Hematopoietic multipotent progenitor cell treated with erythropoietin and hydrocortisone succinate and interleukin-3 and kit ligand, for 4 days (in vitro differentiated cells): ENCODE data around the gene PSMD1.
A peak's percentile ranks its signal among the peaks of the same experiment; 100 is the strongest.
"Not testable (repeated sequence)": the region's sequence is repeated elsewhere in the genome, so short reads cannot be mapped to it uniquely, and the experiment has no call there.

Experiments
- DNase-seq: peaks from one replicate; pipeline ENCODE4 v3.0.0-alpha.2; 2015

The PSMD1 gene

DNA sequence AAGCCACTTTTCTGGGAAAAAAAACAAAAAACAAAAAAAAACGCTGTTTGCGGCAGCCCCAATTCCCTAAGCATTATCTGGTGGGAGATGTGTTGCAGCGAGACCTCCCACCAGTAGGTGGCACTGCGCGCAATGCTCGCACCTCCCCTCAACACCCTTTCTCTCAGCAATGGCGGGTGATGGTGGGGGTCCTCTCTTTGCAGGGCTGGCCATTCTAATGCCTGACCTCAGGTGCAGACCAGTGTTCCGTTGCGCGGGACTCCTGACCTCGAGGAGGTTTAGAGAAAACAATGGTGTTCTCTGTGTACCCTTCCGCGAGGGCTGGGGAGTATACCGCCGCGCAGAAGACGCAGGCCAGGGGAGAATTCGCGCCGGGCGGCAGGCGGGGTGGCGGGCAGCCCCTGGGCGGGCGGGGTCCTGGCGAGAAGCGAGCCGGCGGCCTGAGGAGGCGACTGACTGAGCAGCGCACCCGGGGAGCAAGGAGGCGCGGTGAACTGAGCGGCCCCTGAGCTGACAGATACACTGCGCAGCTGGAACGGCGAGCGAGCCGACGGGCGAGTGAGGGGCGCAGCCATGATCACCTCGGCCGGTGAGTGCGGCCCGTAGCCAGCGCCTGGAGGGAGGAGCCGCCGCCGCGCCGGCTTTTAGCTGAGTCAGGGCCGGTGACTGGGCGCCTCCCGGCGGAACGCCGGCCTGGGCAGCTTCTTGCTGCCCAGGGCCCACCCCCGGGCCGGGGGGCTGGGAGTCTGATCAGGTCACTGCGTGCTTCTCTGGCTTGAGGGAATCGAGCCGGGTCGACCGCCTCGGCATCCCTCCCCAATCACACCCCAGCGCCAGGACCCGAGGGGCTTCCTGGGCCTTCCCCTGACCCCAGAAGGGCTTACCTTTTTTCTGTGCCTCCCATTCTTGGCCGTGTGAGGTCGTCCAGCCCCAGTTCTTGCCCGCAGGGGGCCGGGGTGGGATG lies at the start of gene PSMD1:
TSS of gene PSMD1 (plus strand) at position 415 of the 964 bp plus-strand sequence. CDS start at position 574, 159 bp downstream.
- peak; percentile 97 for DNase-seq

DNA sequence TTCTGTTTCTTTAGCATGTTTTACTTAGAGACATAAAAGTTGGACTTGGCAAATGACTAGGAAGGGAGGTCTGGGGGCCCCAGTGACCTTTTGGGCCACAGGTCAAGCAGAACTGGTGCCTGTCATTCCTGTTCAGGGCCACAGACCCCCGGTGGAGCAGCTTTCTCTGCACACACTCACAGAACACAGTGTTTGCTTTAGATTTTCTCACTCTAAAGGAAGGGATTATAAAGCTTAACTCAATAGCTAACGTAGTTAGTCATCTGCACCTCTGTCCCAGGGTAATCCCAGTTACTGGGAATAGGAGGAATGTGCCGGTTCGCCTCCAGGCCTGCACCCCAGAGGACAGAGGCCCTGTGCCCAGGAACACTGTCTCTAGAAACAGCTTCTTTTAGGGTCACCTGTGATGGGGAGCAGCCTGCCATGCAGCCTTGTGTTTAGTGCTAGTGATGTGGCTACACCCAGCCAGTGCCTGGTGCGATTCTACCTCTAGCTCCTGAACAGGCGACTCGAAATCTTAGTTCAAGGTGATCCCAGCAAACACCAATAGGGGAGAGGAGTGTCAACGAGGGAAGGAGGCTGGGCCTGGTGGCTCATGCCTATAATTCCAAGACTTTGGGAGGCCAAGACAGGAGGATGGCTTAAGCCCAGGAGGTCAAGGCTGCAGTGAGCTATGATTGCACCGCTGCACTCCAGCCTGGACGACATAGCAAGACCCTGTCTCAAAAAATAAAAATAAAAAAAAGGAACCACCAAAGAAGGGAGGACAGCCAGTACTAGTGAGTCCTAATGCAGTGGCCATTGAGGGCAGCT lies 49.2 kb upstream of the PSMD1 start:
- DNase-seq = no peak

DNA sequence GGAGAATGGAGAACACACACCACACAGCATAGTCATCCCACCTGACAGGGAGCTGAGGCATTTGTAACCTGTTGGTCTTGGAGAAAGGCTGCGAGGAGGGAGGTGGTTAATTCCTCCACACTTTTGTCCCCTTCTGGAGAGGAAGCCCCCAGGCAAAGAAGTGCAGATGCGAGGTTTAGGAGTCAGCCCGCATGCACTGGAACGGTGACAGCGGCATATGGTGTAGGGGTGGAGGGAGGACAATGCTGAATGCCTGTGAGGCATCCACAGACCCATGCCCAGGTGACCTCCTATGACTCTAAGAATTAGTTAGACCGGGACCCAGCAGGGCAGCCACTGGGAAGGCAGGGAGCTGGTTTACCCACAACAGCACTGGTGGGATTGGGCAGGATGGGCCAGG lies 48.5 kb upstream of the PSMD1 start:
- no peak for DNase-seq

DNA sequence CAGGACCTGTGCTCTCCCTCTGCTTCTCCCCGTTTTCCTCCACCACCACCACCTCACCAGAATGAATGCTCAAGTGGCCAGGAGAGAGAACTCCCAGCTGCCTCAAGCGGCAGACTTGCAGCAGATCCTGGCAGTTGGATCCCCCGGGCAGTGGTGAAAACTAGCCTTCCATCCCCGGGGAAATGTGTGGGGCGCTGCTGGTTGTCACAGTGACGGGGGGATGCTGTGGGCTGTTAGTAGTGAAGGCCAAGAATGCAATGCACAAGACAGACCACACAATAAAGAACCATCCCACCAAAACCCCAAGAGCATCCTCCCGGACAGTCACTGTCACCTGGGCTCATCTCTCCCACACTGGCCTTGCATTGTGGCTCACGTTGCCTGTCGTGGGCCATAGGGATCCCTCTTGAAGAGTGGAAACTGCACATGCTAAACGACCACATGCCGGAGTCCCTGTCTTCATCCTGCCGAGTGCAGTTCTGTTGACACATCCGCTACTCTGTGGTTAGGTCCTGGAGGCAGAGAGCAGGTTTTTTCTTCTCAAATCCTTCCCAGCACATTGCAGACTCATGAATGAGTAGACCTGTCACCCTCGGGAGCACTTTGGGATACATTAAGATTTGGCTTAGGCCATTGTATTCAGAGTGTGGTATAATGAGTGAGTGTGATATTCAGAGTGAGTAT lies 47.3 kb upstream of the PSMD1 start:
- DNase-seq = no peak

DNA sequence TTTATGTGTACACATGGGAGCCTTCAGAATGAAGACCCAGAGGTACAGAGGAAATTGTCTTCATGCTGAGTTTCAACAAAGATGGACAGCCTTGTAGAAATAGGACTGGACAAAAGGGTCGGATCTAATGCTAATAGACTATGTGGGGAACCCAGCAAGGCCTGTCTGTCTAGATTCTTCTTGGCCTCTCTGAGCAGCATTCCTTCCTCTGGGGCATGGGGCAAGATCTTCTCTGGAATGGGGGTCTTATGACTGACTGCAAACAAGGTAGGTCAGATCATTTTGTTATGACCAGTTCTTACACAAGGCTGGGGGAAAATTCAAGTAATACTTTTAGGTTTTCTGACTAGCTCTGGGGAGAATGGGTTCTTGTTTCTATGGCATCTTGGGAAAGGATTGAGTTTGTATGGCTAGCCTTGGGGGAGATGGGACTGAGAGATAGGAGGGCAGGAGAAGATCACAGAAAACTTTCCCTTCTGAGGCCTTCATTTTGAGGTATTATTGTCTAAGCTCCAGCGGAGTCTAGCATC lies 46.4 kb upstream of the PSMD1 start:
- DNase-seq = no peak

DNA sequence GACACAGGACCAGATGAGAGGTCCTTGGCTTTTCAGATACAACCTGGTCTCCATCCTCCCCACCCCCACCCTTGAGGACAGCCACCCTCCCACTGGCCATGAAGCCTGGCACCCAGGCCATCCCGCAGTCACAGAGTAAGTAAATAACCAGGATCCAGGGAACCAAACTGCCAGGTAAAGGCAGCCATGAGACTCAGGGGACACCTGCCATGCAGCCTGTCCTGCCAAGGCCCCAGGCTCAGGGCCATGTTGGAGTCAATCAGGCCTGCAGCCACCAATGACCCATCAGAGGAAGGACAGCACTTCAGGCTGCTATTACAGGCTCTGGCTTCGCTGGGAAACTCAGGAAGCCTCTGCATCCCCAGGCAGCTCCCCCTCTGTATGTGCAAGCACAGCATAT lies 45.1 kb upstream of the PSMD1 start:
- DNase-seq = no peak

DNA sequence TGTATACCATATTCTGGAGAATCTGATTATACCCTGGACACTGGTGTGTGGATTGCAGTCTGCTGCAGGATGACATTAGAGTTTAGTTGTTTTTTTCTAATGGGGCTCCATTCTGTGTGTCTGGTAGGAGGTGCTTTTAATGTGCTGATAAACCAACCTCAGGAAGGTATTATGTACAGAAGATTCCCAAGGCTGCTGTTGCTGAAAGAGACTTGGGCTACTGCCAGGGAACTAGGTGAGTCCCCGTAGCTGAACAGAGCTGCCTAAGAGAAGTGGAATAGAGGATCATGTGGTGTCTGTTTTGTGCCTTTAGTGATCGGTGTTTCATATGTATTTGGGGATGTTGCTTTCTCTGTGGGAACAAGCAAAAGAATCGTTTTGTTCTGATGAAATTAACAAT lies 44.2 kb upstream of the PSMD1 start:
- no peak for DNase-seq

DNA sequence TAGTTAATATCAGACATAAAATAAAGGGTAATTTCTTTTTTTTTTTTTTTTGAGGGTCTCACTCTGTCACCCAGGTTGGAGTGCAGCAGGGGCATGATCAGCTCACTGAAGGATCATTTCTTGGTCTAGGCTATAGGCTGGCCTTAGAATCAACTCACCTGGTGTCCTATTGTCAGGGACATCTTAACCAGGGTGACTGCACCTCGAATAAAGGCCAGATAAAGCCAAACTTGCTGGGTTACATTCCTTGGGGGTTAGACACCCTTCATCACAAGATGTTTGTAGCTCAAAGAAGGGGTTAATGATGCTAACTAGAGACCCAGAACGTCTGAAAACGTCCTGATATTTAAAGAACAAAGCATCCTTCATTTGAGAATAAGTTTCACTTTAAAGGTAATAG lies 42.8 kb upstream of the PSMD1 start:
- no peak for DNase-seq

DNA sequence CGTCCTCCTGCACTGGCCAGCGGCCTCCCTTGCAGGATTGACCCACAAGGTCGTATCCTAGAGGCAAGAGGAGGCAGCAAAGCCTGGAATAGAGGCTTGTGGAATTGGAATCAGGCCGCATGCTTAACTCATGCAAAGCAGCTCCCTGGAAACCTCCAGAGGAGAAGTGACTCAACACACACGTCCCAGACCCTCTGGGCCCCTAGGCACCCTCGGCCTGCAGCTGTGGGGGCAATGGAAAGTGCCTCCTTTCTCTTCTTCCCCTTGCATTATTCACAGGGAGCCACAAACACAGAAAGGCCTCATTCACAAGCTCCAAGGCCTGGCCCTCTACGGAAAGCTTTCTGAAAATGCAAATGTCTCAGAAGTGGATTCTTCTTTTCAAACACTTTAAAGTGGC lies 41.2 kb upstream of the PSMD1 start:
- no peak for DNase-seq

DNA sequence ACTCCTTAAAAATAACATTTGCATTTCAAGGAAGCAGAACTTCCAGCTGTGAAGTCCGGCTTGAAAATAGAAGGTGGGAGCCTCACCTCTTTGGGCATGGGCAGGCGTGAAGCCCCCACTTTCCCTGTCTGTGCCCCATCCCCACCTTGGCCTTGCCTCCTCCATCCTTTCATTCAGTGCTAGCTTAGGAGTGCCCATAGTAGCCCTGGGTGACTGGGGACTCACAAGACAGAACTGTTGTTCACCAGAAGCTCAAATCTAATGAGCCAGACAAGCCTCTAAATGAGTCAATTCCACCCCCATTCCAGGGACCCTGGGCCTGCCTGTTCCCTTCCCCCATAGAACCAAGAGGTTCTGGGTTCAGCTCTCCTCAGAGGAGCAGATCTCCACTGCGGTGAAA lies 40.7 kb upstream of the PSMD1 start:
- DNase-seq = no peak

DNA sequence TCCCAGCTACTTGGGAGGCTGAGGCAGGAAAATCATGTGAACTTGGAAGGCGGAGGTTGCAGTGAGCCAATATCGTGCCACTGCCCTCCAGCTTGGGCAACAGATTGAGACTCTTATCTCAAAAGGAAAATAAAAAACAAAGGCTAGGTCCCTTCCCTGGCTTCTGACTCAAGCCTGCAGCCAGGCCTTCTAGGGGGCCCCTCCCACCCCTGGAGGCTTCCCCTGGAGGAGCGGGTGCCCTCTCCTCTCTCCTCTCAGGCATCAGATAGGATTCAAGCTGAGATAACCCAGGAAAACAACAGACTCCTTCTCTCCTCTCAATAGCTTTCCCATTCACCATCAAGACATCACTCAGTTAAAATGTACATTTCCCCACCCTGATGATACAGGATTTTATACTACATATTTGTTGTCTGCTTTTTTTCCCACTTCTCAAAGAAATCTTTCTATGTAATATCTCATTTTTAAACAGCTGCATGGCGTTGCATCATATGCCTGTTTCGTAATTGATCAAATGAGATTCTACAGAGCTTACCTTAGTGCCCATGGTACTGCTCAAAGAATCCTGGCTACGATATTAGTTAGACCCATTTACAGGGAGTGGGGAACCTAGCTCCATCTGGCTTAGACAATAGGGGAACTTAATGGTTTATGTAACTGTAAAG lies 40.0 kb upstream of the PSMD1 start:
- DNase-seq = no peak

DNA sequence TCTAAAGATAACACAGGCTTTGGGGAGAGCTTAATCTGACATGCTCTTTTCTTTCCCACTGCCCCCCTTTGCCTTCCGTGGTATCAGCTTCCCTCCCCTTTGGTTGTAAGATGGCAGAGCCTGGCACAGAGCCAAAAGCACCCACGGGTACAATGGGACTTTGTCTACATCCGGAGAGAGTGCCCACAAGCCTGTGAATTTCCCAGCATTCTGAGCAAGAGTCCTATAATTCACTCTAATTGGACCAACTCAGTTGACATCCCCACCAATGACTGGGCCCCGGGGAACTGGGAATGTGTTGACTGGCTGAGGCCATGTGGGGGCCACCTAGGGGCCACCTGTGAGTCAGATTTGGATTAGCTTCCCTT lies 39.5 kb upstream of the PSMD1 start:
- DNase-seq = peak; percentile 75

DNA sequence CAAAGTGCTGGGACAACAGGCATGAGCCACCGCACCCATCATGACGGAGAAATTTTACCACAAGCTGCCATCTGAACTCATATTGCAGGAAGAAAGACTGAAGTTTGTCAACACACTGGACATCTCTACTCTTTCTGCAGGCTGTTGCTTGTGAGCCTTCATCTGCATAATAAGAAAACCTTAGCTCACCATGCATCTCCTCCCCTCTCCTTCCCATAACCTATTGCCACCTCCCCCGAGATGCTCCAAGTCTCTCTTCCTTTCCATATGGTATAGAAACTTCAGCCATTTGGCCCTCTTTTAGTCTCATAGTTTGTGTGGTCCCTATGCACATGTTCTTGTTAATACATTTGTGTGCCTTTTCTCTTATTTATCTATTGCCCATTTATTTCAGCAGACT lies 38.5 kb upstream of the PSMD1 start:
- no peak for DNase-seq

DNA sequence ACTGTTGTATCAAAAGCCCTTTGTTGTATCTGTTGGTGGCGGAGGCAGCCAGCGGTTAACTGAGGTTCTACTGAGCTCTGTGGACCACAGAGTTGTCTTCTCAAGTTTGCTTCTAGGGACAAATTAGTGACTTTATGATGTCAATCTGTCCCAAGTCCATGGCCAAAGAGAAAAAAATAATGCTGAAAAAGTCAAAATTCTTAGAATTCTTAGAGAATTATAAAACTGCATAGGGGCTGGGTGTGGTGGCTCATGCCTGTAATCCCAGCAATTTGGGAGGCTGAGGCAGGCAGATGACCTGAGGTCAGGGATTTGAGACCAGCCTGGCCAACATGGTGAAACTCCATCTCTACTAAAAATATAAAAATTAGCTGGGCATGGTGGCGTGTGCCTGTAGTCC lies 31.6 kb upstream of the PSMD1 start:
- DNase-seq = not testable (repeated sequence)

DNA sequence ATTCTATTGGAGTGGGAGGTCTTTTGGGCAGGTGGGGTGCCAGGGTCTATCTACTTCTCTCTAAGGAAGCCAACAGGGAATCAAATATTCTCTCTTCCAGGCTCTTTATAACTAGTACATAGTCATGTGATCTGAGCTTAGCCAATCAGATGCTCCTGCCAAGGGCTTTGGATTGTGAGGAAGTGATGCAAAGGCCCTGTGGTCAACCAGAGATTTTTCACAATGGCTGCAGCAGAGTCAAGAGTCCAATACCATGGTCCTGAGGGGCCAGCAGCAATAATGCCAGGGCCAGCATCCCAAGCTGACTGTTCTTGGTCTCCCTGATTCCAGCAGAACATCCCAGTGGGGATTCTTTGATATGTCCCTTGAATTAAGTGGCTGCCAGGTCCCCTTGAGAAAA lies 27.8 kb upstream of the PSMD1 start:
- DNase-seq = no peak

DNA sequence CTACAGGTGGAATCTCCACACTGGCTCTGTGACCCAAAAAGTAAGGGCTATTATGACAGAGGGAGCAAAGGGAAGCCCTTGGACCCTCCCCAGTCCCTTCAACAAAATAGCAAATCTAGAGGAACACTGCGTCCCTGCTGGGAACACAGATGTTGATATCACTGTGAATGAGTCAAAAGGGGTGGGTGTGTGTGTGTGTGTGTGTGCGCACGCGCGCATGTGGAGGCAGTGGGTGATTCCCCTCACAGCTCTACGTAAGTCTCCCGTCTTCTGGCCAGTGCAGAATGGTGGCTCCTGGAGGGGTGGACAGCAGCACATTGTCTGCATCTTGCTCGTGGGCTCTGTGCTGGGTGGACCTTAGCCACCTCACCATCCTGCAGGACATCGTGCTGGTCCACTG lies 27.1 kb upstream of the PSMD1 start:
- DNase-seq = no peak

DNA sequence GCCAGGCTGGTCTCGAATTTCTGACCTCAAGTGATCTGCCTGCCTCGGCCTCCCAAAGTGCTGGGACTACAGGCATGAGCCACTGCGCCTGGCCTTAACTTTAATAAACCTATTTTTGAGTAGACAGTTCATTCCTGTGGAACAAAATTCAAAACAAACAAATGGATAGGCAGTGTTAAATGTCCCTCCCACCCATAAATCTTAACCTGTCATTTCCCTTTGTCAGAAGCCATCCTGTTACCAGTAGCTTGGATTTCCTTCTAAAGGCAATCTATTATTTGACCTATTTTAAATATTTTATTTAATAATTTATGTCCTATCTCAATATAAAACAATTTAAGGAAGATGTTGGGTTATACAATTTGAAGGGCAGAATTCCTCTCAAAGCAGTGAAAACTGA lies 25.9 kb upstream of the PSMD1 start:
- no peak for DNase-seq

DNA sequence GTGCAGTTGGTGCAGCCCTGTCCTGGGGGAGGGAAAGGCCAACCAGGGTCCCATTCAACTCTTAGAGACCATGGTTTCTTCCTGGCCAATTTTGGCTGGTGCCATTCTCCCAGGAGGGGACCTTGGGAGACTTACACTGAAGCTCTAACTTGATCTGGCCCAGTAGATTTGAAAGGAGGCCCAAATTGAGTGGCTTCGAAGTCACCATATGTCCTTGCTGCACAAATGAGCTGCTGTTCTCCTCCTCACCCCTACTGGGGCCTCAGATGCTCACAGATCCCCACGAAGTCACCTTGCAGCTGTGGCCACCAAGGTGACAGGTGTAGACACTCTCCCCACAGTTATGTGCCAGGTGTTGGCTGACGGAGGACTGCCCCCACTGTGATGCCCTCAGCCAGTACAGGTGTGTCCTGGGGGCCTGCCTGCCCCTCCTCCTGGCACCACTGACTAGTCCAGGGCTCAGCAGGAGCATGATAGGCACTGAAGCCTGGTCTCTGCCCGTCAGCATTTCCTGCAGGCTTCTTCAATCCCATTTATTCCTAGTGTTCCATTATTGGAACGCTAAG lies 24.0 kb upstream of the PSMD1 start:
- DNase-seq = no peak

DNA sequence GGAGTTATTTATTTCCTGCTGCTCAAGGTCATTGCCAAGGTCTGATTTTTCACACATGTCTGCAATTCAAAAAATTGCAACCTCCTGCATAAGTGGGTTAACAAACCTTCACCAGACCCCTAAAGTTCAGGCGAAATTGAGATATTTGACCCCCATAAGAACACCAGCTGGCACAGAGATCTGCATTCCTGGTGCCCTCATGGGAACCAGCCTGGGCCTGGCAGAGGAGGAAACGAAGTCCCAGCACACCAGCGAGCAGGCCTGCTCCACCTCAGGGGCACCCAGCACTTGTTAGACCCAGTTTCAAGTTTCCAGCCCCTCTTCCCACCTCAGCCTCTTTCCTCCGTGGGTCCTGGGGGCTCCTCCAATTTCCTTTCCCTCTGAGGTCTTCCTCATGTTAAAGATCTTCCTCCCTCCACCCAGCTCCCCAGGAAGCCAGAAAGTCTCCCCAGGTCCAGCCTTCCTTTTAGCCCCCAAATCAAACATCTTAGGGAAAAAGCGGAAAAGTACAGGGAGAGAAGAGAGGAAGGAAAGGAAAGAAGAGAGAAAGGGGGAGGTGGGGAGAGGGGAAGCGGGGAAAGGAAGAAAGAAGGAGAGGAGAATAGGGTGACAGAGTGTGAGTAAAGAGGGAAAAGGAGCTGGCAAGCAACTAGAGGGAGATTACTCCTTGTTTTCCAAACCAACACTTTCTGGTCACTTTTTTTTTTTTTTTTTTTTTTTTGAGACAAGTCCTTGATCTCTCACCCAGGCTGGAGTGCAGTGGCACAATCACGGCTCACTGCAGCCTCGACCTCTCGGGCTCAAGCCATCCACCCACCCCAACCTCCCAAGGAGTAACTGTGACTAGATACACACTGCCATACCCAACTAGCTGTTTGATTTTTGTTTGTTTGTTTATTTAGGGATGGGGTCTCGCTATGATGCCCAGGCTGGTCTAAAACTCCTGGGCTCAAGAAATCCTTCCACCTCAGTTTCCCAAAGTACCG lies 23.2 kb upstream of the PSMD1 start:
- no peak for DNase-seq

DNA sequence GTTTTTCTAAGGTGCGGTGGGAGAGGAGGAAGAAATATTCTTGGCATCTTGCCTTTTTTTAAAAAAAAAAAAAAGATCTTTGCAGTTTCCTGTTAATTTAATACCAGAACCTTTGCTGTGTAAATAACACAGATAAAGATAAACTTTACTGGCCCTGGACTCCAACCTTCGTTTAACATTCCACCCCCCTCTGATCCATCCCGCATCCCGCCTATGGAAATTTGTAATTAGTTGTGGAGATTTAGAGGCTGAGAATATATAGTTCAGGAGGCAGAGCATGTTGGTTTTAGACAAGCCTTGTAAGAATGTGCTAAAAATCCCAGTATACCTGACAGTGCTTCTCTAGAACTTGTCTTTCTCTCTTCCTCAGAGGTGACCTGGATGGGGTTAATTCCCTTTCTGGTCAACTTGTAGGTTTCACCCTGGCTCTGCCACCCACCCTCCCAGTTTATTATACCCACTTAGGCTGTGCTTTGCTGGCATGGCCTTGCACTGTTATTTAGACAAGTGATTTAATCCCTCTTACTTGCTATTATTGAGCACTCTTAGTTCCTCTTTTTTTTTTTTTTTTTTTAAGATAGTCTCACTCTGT lies 22.3 kb upstream of the PSMD1 start:
- peak; percentile 35 for DNase-seq

DNA sequence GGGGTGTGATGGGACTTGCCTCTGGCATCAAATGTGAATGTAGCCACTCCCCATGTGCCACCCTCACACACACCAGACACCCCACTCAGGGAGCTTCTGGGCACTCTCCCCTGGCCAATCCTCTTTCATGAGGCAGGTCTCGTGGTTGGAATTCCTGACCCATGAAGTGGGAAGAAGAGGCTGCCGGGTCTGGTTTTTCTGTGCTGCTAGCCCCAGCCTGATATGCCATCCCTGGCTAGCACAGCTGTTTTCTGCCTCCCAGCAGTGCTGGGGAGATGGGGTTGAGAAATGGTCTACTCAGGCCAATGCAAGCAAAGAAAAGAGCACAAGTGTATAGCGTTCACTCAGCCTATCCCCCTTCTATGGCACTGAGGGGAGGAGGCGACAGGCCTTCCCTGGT lies 20.5 kb upstream of the PSMD1 start:
- DNase-seq = no peak
